Right ventricle myocardium superior (tissue), 1 donor: Measurements from ENCODE around the gene TULP4. TPM values are rescaled to one million over a fixed set of nuclear protein-coding genes. Genes with fewer than 3 reads are reported as not detected.
"Not testable (repeated sequence)": the region's sequence is repeated elsewhere in the genome, so short reads cannot be mapped to it uniquely, and the experiment has no call there.

Experiments
- ATAC-seq: fragments of 200-7000 bp; cut with Tn5 transposase; one replicate; pipeline ENCODE4 v1.9.1; 2020; ENCODE audit warnings: mild to moderate bottlenecking; ENCODE audit not compliant: poor library complexity
- DNase-seq: peaks from one replicate; pipeline ENCODE4 v3.0.0-alpha.2; 2020
- intact Hi-C: fragments of 100-400 bp; cut with DNase I; formaldehyde crosslinking; loops from one replicate; pipeline ENCODE4 v1.11.2; 2022
- total RNA-seq: library from RNA; stranded (reverse); fragmentation: NEBNext Ultra II Directional; extraction: Animal tissue kit (Norgen Biotek cat#: 25700); gene quantifications from one replicate; pipeline ENCODE4 v1.2.1, GENCODE V29; 2021
- donor health status: DM: no; HTN: yes; CAD: no; lungs with severe emphysema.

Gene TULP4
- total RNA-seq, 1 donor from 2014 or later, result 98.2 TPM

GRCh38 chr6:158290040-158290439 lies 22.2 kb upstream of the TULP4 start:
- DNase-seq (no peak), ATAC-seq (no peak)
- intact Hi-C loops, result no loop called here

GRCh38 chr6:158290659-158291058 lies 21.6 kb upstream of the TULP4 start:
- no peak for ATAC-seq
- intact Hi-C loops, result no loop called here
- no peak for DNase-seq

- intact Hi-C loops, result no loop called here
- ATAC-seq, result no peak
- no peak for DNase-seq
These were observed 20.2 kb upstream of the TULP4 start for GRCh38 chr6:158292016-158292415.

GRCh38 chr6:158293122-158293521 lies 19.1 kb upstream of the TULP4 start:
- DNase-seq, result no peak
- ATAC-seq, result no peak
- intact Hi-C loops, result no loop called here

- DNase-seq, intact Hi-C loops, ATAC-seq: not testable (repeated sequence)
These were observed 16.1 kb upstream of the TULP4 start for GRCh38 chr6:158295976-158296853.

- ATAC-seq, intact Hi-C loops, DNase-seq: not testable (repeated sequence)
These were observed 15.4 kb upstream of the TULP4 start for GRCh38 chr6:158296854-158297324.

GRCh38 chr6:158297657-158298056 lies 14.6 kb upstream of the TULP4 start:
- intact Hi-C loops, ATAC-seq, DNase-seq: not testable (repeated sequence)

GRCh38 chr6:158300306-158301143 lies 11.7 kb upstream of the TULP4 start:
- intact Hi-C loops, DNase-seq, ATAC-seq: not testable (repeated sequence)

- DNase-seq, ATAC-seq, intact Hi-C loops: not testable (repeated sequence)
These were observed 10.7 kb upstream of the TULP4 start for GRCh38 chr6:158301561-158301960.

GRCh38 chr6:158302195-158302796 lies 10.0 kb upstream of the TULP4 start:
- ATAC-seq, intact Hi-C loops, DNase-seq: not testable (repeated sequence)

- ATAC-seq (no peak), DNase-seq (no peak)
- intact Hi-C loops, result no loop called here
These were observed 9.0 kb upstream of the TULP4 start for GRCh38 chr6:158303210-158303731.

- no peak for DNase-seq
- intact Hi-C loops, result no loop called here
- ATAC-seq, result no peak
These were observed 8.0 kb upstream of the TULP4 start for GRCh38 chr6:158304254-158304653.

- no peak for DNase-seq
- intact Hi-C loops, result no loop called here
These were observed 2.5 kb upstream of the TULP4 start for GRCh38 chr6:158309814-158310213.

GRCh38 chr6:158311193-158311592 lies 1.1 kb upstream of the TULP4 start:
- DNase-seq (no peak), ATAC-seq (no peak)
- intact Hi-C loops, result no loop called here

More at GRCh38 chr6:158309814-158310213, 2.5 kb upstream of the TULP4 start:
- ATAC-seq, result no peak

- DNase-seq (no peak), ATAC-seq (no peak)
- intact Hi-C loops, result no loop called here
These were observed 639 bp upstream of the TULP4 start for GRCh38 chr6:158311626-158312025.

GRCh38 chr6:158312672-158313397 lies 570 bp downstream of the TULP4 start:
- ATAC-seq (no peak), DNase-seq (no peak)
- intact Hi-C loops, result no loop called here

GRCh38 chr6:158313989-158314388 lies 1.7 kb downstream of the TULP4 start:
- peak; percentile 44 for DNase-seq
- ATAC-seq, result no peak
- intact Hi-C loops, result no loop called here

GRCh38 chr6:158314737-158315136 lies 2.5 kb downstream of the TULP4 start:
- no peak for ATAC-seq
- intact Hi-C loops, result no loop called here
- DNase-seq, result no peak
